ENCODE results near the gene LOC101059915.
"Not testable (repeated sequence)": the region's sequence is repeated elsewhere in the genome, so short reads cannot be mapped to it uniquely, and the experiment has no call there.

The LOC101059915 gene

GRCh38 chrX:71702853-71703252 is 35.5 kb downstream of the LOC101059915 start:
- not testable (repeated sequence) for H3K36me3 ChIP-seq (ENCODE audit: insufficient read depth, low read length); H3K4me1 ChIP-seq (ENCODE audit: insufficient read depth, low read length); H3K27me3 ChIP-seq (ENCODE audit: insufficient read depth, low read length); H3K9me3 ChIP-seq (ENCODE audit: low read length); H3K4me3 ChIP-seq (ENCODE audit: low read length); H2AFZ ChIP-seq (ENCODE audit: low read depth, low read length)

GRCh38 chrX:71714064-71714463 is 46.7 kb downstream of the LOC101059915 start:
- not testable (repeated sequence) for H3K36me3 ChIP-seq (ENCODE audit: insufficient read depth, low read length); H3K9me3 ChIP-seq (ENCODE audit: low read length); H3K27me3 ChIP-seq (ENCODE audit: insufficient read depth, low read length); H3K4me1 ChIP-seq (ENCODE audit: insufficient read depth, low read length); H2AFZ ChIP-seq (ENCODE audit: low read depth, low read length); H3K4me3 ChIP-seq (ENCODE audit: low read length)

DNA sequence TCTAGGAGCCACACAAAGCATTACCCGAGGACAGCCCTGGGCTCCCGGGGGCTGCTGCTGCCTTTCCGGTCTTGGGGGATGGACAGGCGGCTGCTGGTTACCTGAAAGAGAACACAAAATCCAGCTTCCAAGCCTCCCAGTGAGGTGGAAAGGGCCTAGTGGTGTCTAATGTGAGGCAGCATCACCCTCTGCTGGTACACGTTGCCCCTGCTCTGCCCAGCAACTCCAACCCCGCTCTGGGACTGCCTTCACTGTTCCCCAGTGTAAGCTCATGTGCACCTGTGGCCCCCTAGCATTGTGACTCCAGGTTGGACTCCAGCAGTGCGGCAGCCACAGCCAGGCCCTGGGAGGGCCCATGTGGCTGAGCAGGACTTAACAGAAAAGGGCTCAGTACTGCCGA is 48.2 kb downstream of the LOC101059915 start:
- H3K4me1 ChIP-seq (ENCODE audit: insufficient read depth, low read length); H3K27me3 ChIP-seq (ENCODE audit: insufficient read depth, low read length); H3K36me3 ChIP-seq (ENCODE audit: insufficient read depth, low read length); H3K9me3 ChIP-seq (ENCODE audit: low read length); H3K4me3 ChIP-seq (ENCODE audit: low read length); H2AFZ ChIP-seq (ENCODE audit: low read depth, low read length): not testable (repeated sequence)

GRCh38 chrX:71716323-71716722 is 49.0 kb downstream of the LOC101059915 start:
- not testable (repeated sequence) for H3K36me3 ChIP-seq (ENCODE audit: insufficient read depth, low read length); H2AFZ ChIP-seq (ENCODE audit: low read depth, low read length); H3K4me1 ChIP-seq (ENCODE audit: insufficient read depth, low read length); H3K4me3 ChIP-seq (ENCODE audit: low read length); H3K27me3 ChIP-seq (ENCODE audit: insufficient read depth, low read length); H3K9me3 ChIP-seq (ENCODE audit: low read length)

GRCh38 chrX:71718185-71718584 is 50.8 kb downstream of the LOC101059915 start, which contains the start of gene CXorf49:
CXorf49 (minus strand) TSS chrX:71718285; CDS start chrX:71718151, 134 bp downstream.
- H2AFZ ChIP-seq (ENCODE audit: low read depth, low read length); H3K36me3 ChIP-seq (ENCODE audit: insufficient read depth, low read length); H3K27me3 ChIP-seq (ENCODE audit: insufficient read depth, low read length); H3K4me1 ChIP-seq (ENCODE audit: insufficient read depth, low read length); H3K4me3 ChIP-seq (ENCODE audit: low read length); H3K9me3 ChIP-seq (ENCODE audit: low read length): not testable (repeated sequence)

GRCh38 chrX:71719195-71719594 is 51.8 kb downstream of the LOC101059915 start:
- H3K36me3 ChIP-seq (ENCODE audit: insufficient read depth, low read length); H3K4me1 ChIP-seq (ENCODE audit: insufficient read depth, low read length); H3K4me3 ChIP-seq (ENCODE audit: low read length); H3K27me3 ChIP-seq (ENCODE audit: insufficient read depth, low read length); H3K9me3 ChIP-seq (ENCODE audit: low read length); H2AFZ ChIP-seq (ENCODE audit: low read depth, low read length): not testable (repeated sequence)

- not testable (repeated sequence) for H3K4me1 ChIP-seq (ENCODE audit: insufficient read depth, low read length); H2AFZ ChIP-seq (ENCODE audit: low read depth, low read length); H3K27me3 ChIP-seq (ENCODE audit: insufficient read depth, low read length); H3K4me3 ChIP-seq (ENCODE audit: low read length); H3K9me3 ChIP-seq (ENCODE audit: low read length); H3K36me3 ChIP-seq (ENCODE audit: insufficient read depth, low read length)
These were observed 53.0 kb downstream of the LOC101059915 start for GRCh38 chrX:71720289-71720886.

Measured in neuron (in vitro differentiated cells).